NCI-H526 treated with DMSO at 0.1 percent for 48 hours (cell line): Measurements from ENCODE around the gene MRPL23.

ENCODE experiments used
- DNase-seq: peaks from one replicate; lab custom pipeline; 2025; lab: John Stamatoyannopoulos, UW

Gene MRPL23

GRCh38 chr11:1958367-1958766 lies 11.2 kb downstream of the MRPL23 start:
- no peak for DNase-seq

GRCh38 chr11:1959786-1960185 lies 12.7 kb downstream of the MRPL23 start:
- no peak for DNase-seq

GRCh38 chr11:1963864-1964263 lies 16.7 kb downstream of the MRPL23 start:
- DNase-seq = no peak

GRCh38 chr11:1964348-1964747 lies 17.2 kb downstream of the MRPL23 start:
- DNase-seq = no peak

- no peak for DNase-seq
Observed at GRCh38 chr11:1964955-1965354, 17.8 kb downstream of the MRPL23 start.

- no peak for DNase-seq
Observed at GRCh38 chr11:1966531-1966930, 19.4 kb downstream of the MRPL23 start.

GRCh38 chr11:1967641-1968225 lies 20.6 kb downstream of the MRPL23 start:
- no peak for DNase-seq

- no peak for DNase-seq
Observed at GRCh38 chr11:1968454-1969002, 21.4 kb downstream of the MRPL23 start.

GRCh38 chr11:1969035-1969434 lies 21.9 kb downstream of the MRPL23 start:
- DNase-seq = no peak

GRCh38 chr11:1969776-1970175 lies 22.6 kb downstream of the MRPL23 start:
- DNase-seq = no peak

- DNase-seq = no peak
Observed at GRCh38 chr11:1970956-1971355, 23.8 kb downstream of the MRPL23 start.

GRCh38 chr11:1975185-1975584 lies 28.1 kb downstream of the MRPL23 start:
- DNase-seq = no peak

GRCh38 chr11:1978720-1979473 lies 31.8 kb downstream of the MRPL23 start:
- DNase-seq = no peak

- DNase-seq = no peak
Observed at GRCh38 chr11:1979607-1980006, 32.5 kb downstream of the MRPL23 start.

GRCh38 chr11:1982873-1983600 lies 35.9 kb downstream of the MRPL23 start:
- DNase-seq = no peak

GRCh38 chr11:1983601-1983961 lies 36.4 kb downstream of the MRPL23 start:
- DNase-seq = no peak

GRCh38 chr11:1987024-1987423 lies 39.9 kb downstream of the MRPL23 start:
- no peak for DNase-seq

- DNase-seq = no peak
Observed at GRCh38 chr11:1988174-1988573, 41.0 kb downstream of the MRPL23 start.

GRCh38 chr11:1988667-1989317 lies 41.7 kb downstream of the MRPL23 start:
- no peak for DNase-seq

- DNase-seq = no peak
Observed at GRCh38 chr11:1989953-1990352, 42.8 kb downstream of the MRPL23 start.

- DNase-seq = no peak
Observed at GRCh38 chr11:1990872-1991578, 43.9 kb downstream of the MRPL23 start.

- DNase-seq = no peak
Observed at GRCh38 chr11:1992111-1992510, 45.0 kb downstream of the MRPL23 start.
